Kidney glomerular epithelial cell (primary cell): ENCODE data around the gene MED12L.

Experiments used
- DNase-seq: peaks from one replicate; lab custom pipeline; 2025; lab: John Stamatoyannopoulos, UW

Gene MED12L

DNA sequence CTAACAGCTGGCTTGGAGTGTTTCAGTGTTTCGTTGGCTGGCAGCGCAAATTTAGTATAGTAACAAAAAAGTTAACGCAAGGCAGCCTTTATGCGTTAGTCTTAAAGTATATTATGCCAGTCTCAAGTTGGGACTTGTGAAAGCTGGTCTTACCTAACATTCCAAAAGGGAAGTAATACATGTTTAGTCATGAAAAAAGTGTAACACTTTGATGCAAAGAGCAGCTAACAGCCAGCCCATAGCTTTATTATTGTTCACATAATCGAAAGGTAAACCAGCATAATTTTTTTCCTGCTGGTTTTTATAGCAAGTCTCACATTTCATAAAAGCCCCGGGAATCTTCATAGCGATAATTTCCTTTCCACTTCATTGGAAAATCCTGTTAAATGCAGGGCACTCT lies 233.5 kb downstream of the MED12L start:
- DNase-seq: no peak

DNA sequence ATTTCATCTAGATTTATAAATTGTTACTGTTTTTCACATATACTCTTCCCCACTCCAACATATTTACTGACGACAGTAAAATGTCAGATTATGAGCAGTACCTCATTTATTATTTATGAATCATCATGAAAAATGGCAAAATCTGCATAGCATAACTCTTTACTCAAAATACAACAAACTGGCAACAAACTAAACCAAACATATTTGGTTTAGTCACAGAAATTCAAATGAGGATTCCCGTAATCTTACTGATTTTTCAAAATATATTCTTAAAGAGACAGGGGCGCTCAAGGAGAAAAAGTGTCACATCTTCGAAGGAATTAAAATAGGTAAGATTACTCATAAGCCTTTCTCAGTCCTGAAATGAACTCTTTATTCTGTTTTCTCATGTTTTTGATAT lies 234.2 kb downstream of the MED12L start:
- DNase-seq: no peak

DNA sequence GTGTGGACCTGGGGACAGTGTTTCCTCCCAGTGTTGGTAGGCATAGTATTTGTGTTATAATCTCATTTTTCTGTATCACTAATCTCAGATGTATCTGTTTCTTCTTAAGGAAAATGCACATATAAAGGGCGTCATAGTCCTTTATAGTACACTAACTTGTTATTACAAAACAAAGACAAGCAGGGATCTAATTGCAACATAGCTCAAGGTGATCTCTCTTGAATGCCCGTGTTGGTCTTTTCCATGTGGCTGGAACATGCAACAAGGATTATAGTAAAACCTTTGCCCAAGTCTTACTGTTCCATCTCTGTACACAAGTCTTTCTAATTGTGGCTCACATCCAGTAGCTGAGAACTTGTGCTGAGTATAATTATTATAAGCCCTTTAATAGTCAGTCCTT lies 234.7 kb downstream of the MED12L start:
- DNase-seq: no peak

DNA sequence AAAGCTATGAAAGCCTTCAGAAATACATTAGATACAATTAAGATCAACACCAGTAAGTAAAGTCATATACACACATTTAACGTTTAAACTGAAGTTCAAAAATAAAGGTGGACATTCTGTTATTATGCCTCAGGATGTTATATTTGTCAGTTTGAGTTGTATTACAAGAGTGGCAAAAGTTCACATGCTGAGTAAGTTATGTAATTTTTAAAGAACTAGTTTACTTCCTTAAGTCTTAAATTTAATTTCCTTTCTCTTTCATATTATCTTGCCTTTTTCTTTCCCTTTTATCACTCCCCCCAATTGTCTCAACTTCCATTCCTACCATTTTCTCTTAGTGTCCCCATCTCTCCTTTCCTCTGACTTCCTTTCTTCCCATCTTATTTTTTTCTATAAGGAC lies 236.1 kb downstream of the MED12L start:
- DNase-seq: no peak

DNA sequence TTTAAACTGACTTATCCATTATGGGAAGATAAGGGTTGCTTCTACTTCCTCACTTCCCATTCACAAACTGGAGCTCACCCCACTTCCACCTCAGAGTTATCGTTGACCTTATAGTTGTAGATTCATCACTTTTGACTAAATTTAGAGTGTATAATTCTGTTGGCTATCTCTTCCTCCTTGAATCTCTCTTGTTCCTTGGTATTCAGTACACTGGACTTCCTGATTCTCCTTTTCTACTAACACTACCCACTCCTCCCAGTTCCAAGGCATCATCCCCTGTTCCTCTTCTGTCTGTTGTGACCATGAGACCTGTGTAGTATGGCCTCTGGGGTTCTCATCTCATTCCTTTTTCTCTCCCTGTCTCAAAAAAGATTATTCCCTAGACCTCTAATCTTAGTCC lies 237.0 kb downstream of the MED12L start:
- no peak for DNase-seq

DNA sequence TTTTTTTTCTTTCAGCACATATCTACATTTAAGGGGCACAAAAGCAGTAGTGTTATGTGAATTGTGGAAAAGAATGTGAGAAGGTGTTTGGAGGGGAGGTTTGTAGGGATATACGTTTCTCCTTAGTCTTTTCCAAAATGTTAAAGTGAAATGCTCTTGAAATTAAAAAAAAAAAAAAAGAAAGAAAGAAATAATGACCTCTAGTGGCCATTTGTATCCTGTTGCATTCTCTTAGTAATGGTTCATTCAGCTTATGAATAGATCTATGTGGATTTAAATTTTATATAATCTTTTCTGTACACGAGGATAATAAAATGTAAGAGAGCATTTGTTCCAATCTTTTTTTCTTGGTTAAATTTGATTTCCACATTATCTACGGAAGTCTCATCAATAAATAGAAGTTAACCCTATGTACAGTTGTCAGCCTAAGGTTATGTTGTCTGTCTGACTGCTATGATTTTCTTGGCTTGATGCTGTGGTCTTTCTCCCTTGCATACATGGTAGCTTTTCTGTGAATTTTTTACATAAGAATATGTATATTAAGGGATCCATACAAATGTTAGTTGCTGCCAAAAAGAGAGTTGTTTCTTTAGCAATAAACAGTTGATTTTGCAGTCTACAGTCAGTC lies 242.2 kb downstream of the MED12L start:
- DNase-seq: peak; percentile 23

DNA sequence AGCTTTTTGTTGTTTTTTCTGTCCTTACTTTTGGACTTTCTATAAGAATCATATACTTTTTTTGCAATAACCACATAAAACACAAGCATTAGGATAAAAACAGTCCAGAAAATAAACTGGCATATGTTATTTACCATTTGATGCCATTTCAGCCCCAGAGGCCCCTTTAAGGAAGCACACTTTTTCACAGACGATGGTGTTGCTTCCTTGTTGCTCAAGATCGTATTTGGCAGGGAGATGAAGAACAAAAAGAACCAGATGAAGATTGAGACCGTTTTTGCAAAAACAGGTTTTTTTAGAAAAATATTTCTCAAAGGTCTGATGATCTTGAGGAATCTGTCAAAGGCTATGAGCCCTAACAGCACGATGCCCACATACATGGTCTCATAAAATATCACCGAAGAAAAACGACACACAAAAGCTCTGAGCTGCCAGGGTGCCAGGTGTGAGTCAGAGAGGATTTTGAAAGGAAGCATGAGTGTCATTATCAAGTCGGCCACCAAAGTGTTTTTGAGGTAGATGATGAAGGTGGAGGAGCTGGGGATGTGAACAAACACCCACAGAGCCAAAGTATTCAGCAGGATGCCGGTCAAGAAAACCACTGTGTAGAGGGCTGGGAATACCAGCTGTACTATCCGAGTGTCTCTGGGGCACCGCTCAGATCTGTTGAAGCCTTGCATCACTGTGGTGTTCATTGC lies 243.0 kb downstream of the MED12L start:
- peak; percentile 35 for DNase-seq

DNA sequence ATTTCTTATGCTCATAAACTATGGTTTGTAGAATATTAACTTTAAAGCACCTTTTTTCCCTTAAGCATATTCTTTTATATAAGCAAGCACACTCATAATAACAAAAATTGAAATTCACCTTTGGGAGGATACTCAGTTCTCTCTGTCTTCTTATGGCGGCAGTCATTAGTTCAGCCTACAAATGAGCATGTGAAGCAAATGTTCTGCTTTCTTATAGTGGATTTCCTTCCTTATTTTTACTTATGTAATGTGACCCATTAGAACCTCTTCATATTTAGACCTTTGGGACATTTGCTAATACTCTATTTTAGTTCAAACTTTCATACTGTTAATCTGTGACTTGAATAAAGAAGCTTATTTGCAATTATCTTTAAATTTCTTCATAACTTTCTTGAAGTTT lies 243.9 kb downstream of the MED12L start, which contains the start of gene P2RY13:
P2RY13 (minus strand) TSS at position 187 of the 400 bp plus-strand sequence; CDS start at position 166, 21 bp downstream.
- DNase-seq: no peak

DNA sequence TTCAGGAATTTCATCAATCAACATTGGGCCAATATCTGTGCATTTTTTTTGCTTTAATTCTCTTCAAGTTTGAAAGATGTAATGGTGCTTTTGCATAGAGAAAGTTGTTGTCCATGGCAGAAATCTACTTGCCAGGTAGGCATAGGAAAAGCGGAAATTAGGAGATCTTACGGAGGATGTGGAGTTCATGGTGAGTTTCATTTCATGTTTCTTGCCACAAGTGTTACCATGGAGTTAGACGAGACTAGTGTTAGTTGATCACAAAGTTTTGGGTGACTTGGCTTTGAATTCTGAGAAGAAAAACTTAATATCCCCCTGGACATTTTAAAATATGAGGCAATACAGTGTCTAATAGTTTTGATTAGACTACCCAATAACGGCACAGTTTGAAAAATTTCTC lies 244.9 kb downstream of the MED12L start:
- DNase-seq: no peak

DNA sequence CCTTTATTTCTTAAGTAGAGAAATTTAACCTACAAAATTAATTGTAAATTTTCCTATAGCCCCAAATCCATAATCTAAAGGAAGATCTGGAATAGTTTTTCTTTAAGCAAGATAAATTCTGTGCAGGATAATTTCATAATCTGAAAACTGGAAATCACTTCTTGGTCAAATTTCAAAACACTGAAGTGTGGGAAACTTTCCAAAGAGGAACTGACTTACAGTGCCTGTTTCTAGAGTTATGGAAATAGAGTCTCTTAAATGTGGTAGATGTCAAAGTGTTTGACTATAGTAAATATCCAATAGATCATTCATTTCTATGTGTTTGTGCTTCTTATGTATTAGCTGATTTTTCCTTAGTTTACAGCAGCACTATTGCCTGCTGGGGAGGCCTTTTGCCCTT lies 245.4 kb downstream of the MED12L start:
- DNase-seq: no peak

DNA sequence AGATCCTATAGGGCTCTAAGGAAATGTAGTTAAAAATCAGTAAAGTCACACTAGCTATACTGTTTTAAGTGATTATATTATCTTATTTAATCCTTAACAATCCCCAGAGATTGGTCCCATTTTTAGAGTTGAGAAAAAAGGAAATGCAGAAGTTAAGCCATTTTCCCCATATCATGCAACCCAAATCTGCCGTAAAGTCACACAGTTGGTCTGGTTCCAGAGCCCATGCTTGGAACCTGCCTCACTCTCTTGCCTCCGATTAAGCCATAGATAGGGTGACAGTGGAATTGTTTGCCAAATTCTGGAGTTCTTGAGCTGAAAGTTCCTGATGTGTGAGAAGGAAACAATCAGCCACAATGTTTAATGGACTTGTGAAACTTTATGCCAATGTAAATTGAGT lies 246.2 kb downstream of the MED12L start:
- DNase-seq: no peak

DNA sequence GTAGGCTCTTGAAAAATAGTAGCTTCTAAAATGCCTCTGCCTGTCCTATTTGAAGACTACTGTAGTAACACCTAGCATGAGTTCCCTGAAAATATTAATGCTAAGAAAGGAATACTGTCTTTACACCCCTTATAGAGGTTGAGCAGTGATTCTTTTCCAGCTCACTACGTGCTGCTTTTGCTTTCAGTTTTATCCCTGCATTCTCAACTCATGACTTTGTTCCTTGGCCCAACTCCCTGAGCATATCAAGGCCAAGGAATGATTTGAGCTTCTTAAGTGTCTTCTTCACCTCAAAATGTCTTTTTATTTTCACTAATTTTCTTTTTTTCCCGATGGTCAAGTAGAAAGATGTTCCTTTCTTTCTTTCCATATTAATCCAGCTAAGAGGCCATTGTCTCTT lies 260.4 kb downstream of the MED12L start:
- peak; percentile 32 for DNase-seq

DNA sequence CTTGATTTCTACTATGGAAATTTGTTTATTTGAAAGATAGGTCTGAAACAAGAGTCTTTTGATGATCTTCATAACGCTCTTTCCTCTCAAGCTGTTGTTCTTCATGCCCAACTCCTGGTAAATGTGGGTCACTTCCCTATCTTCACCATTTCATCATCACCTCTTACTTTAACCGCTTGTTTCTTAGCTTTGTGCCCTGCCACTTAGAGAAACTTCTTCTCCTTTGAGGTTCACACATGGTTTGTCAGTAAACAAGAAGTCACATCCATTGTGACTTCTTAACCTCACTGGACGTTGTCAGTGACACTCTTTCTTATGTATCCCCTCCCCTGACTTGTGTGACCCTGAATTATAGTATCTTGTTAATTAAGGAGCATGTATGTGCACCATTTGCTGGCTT lies 260.8 kb downstream of the MED12L start:
- no peak for DNase-seq

DNA sequence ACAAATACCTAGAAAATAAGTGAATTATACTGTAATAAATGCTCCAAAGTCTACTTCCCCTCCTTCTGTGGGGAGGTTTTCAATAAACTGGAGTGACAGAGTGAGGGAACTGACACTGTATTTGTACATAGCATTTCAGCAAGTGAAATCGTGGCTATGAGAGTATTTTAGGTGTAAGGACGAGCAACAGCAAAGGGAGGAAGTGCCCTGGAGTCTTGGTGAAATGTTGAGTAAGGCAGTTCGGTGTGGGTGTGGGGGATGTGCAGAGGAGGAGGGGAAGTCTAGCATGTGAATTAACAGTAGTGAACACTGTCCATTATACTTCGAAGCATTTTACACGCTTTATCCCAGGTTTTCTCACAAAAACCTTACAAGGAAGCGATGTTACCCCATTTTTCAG lies 262.0 kb downstream of the MED12L start:
- DNase-seq: no peak

DNA sequence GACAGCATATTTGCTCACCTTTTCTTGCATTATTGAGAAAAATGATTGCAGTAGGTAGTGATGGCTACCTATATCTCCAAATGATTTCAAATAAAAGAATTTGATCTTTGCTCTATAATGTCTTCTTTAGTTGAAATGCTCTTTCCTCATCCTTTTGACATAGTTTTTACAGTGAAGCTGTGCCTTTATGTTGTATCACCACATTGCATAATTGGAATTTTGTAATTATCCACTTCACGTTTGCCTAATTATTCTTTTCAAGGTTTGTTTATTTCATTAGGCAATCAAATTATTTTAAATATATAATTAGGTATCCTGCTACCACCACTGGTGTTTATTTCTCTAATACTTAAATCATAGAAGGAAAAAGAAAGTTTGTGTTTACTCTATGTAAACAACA lies 265.2 kb downstream of the MED12L start:
- DNase-seq: no peak

DNA sequence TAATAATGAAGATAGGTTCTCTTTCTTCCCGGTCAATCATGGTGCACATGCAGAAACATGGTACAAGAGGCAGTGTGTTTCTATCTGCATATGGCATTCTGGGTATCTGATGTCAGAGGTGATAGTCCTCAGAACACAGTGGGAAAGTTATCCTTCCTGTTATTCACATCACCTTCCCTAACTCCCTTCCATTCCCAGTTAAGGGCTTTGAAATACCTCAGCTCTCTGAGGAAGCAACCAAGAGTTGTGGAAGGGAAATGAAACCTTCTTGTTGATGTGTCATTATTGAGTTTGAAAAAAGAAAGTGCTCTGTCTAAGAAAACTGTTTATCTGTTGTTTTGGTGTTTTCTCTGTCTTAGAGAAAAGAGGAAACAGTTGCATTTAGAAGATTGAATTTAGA lies 265.8 kb downstream of the MED12L start:
- DNase-seq: no peak

DNA sequence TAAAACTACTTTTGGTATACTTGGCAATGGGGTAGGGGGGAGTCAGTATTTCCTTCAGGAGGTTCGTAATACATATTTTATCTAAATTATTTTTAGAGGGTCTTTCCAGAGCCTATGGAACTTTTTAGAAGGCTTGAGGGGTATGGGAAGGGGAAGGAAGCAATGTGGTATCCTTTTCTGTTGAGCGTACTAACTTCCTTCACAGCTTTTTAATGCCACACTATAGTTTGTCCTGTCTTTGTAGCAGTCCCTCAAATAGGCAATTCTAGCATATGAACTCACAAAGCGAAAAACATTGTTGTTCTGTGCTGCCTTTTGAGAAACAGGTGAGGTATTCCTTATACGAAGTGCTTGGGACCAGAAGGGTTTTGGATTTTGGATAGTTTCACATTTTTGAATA lies 266.2 kb downstream of the MED12L start:
- no peak for DNase-seq

DNA sequence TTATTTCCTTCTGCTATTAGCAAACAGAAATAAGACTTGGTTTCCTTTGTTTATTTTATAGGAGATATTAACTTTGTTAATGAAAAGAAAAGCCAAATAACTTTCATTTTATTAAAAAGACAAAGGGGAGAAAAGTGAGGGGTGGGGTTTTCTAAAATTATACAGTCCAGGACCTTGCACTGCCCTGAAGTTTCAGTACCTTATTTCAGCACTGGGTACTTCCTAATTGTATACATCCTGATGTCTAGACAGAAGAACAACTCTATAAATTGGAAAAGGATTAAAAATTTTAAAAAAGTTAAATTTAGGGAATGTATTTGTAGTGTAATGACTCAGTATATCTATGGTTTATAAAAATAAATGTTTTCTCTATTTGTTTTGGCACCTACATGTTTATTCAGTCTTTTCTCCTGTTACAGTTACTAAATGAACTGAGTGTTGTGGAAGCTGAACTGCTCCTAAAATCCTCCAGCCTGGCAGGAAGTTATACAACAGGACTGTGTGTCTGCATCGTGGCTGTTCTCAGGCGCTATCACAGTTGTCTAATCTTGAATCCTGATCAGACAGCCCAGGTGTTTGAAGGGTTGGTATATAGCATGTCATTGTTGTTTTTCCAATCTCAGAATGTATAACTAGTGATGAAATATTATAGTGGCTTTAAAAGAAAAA lies 271.5 kb downstream of the MED12L start:
- no peak for DNase-seq

DNA sequence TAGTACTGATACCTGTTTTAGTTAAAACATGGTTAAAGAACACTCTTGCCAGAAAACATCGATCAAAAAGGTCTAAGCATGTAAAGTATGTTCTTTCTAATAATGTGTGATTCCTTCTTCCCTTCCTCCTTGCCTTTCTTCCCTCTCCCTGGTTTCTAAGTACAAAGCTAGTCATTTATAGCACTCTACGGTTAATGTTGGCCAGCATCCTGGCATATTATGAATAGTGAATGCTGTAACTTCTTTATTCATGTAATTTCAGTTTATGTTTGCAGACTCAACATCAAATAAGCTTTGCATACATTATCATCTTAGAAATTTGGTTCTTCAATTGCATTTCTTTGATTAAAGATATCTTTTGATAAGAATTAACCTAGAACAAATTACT lies 272.0 kb downstream of the MED12L start:
- DNase-seq: no peak

DNA sequence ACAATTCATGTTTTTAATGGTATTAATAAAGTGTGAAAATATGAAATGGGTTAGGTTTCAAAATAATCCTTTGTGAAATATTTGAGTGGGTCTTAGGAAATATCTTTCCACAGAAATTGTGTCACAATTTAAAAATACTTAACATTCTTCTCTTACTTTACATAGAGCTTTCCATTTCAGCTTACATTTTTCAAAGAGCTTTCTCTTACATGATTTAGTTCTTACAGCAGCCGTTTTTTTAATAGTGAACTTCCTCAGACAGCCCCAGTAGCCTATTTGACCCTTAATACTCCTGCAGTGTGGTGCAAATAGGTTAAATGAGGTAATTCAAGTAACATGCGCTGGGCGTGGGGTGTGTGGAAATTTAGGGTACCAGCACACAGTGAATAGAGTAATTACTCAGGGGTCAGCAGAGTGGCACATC lies 277.3 kb downstream of the MED12L start:
- no peak for DNase-seq

DNA sequence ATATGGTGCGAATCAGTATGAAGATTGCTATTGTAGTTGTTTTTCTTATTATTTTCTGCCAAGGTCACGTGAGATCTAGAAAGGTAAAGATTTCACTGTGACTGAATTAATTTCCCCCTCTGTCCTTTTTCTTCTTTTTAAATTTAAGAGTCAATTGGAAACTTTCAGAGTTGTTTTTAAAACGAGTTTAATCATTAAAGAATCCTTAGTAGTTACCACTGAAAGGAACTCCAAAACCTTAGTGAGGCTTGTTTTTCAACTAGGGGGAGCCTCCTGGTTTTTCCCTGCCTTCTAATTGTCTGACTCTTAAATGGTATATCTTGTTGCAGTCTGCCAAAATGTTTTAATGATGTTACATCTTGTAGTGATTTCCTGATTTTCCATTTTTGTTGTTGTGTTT lies 281.5 kb downstream of the MED12L start:
- DNase-seq: no peak

DNA sequence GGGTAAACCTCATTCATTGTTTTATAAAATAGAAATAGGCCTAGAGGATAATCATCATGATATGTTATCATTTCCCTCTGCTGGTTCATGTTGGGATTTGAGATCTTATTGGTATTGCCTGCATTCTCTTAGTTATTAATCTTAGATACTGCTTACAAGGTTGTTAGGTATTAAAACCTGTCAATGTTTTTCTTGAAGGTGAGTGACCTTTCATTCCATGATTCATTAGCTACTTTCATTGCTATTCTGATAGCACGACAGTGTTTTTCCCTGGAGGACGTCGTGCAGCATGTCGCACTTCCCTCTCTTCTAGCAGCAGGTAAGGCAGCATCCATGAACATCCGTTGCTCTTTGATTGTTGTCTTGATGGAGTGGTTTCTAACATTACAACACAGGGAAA lies 282.0 kb downstream of the MED12L start:
- DNase-seq: peak; percentile 11

DNA sequence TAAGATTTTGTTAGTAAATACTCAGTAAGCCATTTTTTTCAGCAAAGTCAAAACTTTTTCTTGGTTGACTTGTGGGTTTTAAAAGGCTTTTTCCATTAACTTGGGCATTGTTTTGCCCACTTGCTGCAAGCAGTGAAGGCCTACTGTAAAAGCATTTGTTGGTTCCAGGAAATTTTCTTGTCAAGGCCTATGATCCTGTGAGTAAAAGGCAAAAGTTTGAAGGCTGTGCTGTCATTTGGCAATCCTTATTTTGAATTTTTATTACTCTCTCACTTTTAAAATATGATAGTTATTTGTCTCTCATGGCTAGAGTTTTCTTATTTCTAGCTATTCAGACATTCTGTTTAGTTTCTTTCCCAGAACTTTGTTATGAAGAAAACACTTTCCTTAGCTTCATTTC lies 286.1 kb downstream of the MED12L start:
- DNase-seq: no peak
